GM18505 (cell line): ENCODE results near the gene LIPI.

Experiments
- ATAC-seq: cut with Tn5 transposase; IDR thresholded peaks from one replicate; pipeline ENCODE4 v1.9.1; 2021; ENCODE audit not compliant: unreplicated experiment
- POLR2A ChIP-seq: IDR thresholded peaks from 4 replicates; pipeline ENCODE4 v1.6.1; 2011; ENCODE audit warnings: borderline replicate concordance; ENCODE audit not compliant: insufficient read depth, insufficient read length; ENCODE audit errors: extremely low read depth

The LIPI gene

DNA sequence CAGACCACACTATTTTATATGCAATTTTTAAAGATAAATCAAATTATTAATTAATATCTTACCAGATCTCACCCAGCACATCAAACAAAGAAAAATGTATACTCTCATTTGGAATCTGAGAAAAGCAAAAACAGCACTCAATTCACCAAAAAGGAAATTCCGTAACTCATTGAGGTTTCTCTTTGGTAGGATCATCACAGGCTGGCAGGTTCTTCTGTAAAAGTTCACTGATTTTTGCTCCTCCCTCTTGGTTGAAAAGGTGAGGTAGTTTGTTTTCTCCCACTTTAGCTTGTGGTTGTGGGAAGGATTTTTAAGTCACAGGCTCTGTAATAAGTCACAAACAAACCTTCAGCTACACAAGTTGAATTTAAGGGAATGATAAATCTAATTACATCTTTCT is at the start of gene LIPI:
LIPI (minus strand) TSS at position 218 of the 400 bp plus-strand sequence; CDS start at position 108, 110 bp downstream.
- no peak for ATAC-seq
- no peak for TF ChIP-seq POLR2A

DNA sequence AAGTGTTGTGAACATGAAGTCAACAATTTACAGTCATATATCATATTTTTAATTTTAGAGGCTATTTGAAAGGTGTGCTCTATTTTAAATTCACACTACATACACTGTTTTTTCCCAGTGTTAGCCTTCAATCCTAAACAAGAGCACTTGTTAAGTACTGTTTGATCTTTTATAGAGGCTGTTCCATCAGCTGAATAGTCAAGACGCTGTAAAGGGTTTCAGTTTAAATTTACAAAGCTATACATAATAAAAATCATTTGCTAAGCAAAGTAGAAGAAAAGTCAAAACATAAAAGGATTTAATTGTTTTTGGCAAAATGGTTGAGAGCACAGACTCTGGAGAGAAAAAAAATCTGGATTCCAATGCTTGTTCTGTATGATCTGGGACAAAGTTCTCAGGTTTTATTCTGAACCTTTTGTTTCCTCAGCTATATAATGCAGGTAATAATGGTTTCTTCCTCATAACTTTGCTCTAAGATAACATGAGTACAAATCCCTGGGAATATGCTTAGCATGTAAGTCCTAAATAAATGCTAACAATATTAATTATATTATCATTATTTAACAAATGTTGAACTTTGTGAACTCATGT is 49.5 kb upstream of the LIPI start:
- ATAC-seq = no peak
- no peak for TF ChIP-seq POLR2A

DNA sequence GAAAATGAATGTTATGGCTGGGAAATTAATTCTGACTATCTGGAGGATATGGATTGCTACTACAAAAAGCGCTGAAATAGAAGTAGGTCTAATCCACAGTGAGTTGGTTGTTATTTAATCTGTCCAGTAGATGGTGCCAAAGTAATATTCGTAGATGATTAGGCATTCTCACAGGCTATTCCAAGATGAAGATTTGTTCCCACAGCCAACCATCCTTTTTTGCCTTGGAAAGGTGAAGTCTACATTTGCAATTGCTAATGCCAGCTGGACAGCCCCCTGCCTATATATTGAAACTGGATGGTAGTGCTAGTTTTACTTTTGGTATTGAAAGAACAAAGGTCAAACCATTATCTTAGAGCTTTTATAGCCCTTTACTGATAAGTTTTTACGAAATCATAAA is 49.0 kb upstream of the LIPI start:
- TF ChIP-seq POLR2A = no peak
- ATAC-seq = no peak

DNA sequence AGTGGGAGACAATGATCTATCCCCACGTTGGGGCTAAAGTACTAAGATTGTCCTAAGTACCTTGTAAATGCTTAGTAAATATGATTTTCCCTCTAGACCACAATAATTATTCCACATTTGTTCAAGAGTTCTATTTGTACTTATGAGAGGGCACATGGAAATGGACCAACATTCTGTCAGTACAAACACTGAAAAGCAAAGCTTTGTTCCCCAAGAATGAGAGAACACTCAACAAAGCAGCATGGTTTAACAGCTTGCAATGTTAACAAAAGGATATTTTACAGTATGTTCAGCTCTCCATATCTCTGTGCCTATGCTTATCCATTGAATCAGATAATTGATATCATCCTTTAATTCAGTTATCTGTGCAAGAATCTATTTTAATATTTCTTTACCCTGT is 40.6 kb upstream of the LIPI start:
- no peak for ATAC-seq
- no peak for TF ChIP-seq POLR2A

DNA sequence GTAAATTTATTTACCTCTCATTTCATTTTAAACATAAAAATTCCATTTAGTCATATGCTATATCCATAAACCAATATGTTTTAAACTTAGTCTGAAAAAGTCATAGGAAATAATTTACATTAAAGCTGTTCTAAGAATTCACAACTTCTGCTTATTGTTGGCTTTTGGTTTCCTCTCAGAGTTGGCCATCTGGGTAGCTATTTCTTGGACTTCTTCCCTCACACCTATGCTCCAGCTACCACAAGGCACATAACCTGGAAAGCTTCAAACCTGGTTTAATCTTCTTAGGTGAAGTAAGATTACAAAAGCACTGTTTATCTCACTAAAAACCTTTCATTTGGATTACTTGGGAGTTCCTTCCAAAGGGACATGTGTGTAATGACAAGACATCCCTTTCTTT is 35.0 kb upstream of the LIPI start:
- no peak for ATAC-seq
- no peak for TF ChIP-seq POLR2A

DNA sequence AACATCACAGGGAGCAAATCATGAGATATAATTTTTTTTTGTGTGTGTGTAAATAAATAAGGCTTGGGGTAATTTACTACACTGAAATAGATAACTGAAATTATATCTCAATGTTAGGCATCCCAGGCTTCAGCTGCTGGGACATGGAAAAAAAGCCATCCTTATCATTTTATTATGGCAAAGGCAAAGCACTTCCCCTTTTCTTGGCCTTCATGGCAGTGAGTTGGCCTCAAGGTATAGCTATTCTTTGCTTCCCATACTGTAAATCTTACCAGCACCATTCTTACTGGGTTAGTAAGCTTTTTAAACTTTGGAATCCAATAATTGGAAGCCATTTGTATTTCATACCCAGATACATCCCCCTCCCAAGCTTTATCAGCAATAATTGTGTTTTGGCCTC is 34.2 kb upstream of the LIPI start:
- ATAC-seq = no peak
- no peak for TF ChIP-seq POLR2A

DNA sequence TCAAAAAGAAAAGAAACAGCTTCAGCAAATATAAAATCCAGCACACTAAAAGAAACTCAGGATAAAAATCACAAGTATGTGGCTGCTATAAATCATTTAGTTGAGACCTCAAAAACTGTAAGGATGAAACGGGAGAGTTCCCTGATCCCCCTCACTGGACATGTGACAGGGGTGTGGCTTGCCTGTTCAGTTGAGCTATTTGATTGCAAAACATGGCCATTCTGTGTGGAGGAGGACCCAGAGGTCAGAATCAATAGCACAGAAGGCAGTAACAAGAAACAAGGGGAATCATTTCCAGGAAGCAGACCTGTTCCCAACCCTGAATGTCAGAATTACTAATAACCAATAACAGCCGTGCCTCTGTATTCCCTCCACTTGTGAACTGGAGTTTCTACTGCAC is 33.1 kb upstream of the LIPI start:
- TF ChIP-seq POLR2A = no peak
- no peak for ATAC-seq

DNA sequence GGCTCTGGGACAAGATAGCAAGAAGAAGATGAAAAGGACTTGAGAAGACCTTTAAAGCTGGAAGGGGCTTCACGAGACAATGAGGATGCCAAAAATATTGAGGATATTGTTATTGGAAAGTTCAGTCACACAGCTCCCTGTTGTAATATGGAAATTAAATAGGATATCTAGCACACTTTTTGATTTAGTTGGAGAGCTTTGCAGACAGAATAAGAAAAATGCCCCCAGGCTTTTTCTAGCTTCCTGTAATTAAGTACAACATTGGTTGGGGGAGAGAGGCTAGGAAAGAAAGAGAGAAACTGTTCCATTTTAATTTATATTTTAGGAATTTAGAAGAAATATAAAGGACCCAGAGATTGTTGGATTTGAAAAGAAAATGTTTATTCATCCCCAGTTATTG is 32.7 kb upstream of the LIPI start:
- no peak for TF ChIP-seq POLR2A
- no peak for ATAC-seq

DNA sequence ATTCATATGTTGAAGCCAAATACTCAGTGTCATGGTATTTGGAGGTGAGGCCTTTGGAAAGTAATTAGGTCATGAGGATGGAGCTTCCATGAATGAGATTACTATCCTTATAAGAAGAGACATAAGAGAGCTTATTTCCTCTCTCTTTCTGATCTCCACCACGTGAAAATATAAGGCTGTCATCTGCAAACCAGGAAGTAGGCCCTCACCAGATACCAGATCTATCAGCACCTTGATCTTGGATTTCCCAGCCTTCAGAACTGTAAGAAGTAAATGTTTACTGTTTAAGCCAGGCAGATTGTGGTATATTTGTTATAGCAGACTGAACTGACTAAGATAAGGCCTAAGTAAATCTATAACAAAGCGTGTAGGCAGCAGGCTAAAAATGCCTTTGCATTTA is 30.5 kb upstream of the LIPI start:
- TF ChIP-seq POLR2A = no peak
- no peak for ATAC-seq

DNA sequence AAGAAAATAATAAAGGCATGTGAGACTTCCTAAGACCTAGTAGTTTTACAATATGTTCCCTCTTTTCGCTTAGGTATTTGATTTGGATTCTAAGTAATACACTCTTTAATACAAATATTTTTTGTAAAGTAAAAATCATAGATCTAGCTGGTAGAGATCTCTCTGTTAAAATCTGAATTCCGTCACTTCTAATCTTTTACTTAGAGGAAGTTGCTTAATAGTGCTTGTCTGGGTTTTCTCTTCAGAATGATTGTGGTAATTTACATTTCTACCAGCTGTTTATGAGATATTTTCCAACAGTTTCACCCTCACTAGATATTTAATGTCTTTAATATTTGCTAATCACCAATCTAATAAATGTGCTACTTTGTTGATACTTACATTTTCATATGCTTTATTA is 28.5 kb upstream of the LIPI start:
- no peak for TF ChIP-seq POLR2A
- ATAC-seq = no peak

DNA sequence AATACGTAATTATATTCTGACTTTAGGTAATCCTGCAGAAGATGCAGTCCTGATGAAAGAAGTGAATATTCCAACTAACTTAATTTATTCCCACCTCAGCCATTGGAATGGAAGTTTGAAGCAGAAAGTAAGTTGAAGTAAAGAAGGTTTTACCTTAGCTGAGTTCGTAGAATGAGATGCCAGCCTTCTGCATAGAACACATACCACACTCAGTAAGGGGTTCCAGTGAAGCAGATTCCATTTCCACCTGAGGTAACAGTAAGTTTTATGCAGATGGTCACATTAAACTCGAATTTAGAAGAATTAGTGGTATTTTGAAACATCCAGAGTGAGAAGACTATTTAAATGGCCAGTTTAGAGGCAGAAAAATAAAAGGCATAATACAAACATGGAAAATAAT is 25.4 kb upstream of the LIPI start:
- no peak for ATAC-seq
- no peak for TF ChIP-seq POLR2A

DNA sequence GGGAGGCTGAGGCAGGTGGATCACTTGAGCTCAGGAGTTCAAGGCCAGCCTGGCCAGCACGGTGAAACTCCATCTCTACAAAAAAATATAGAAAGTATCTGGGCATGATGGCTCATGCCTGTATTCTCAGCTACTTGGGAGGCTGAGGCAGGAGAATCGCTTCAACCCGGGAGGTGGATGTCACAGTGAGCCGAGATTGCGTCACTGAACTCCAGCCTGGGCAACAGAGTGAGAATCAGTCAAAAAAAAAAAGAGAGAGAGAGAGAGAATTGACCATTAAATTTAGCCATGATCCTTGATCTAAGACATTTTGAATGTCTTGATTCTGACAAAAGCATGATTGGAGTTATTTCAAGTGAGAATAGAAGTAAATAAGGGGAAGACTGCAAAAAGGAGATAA is 24.3 kb upstream of the LIPI start:
- ATAC-seq = no peak
- TF ChIP-seq POLR2A = no peak

DNA sequence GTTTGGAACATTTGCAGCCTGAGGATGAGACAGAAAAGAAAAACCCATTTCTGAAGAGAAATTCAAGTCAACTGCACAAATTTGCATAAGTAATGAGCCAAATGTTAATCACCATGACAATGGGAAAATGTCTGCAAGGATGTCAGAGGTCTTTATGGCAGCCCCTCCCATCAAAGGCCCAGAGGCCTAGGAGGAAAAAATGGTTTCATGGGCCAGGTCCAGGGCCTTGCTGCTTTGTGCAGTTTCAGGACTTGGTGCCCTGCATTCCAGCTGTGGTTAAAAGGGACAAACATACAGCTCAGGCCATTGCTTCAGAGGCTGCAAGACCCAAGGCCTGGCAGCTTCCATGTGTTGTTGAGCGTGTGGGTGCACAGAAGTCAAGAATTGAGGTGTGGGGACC is 18.6 kb upstream of the LIPI start:
- no peak for TF ChIP-seq POLR2A
- no peak for ATAC-seq

DNA sequence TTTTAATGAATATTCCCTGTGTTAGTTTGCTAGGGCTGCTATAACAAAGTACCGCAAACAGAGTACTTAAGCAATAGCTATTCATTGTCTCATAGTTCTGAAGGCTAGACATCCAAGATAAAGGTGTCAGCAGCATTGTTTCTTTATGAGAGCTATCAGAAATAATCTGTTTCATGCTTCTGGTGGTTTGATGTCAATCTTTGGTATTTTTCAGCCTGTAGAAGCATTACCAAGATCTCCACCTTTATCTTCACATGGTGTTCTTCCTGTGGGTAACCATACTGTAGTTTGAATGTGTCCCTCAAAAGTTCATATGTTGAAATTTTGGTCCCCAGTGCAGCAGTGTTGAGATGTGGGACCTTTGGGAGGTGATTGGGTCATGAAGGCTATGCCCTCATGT is 12.6 kb upstream of the LIPI start:
- no peak for TF ChIP-seq POLR2A
- ATAC-seq = no peak
